Endothelial cell (in vitro differentiated cells): ENCODE results near the gene SH3RF2. TPM values are rescaled to one million over a fixed set of nuclear protein-coding genes. Genes with fewer than 3 reads are reported as not detected.
"Not testable (repeated sequence)": the region's sequence is repeated elsewhere in the genome, so short reads cannot be mapped to it uniquely, and the experiment has no call there.

Experiments
- DNase-seq: peaks from one replicate; pipeline ENCODE4 v3.0.0; 2021; ENCODE audit warnings: low spot score
- H3K27ac Mint-ChIP-seq: one replicate; pipeline ENCODE4 v1.8.0; 2021; ENCODE audit warnings: mixed read lengths, inconsistent platforms; ENCODE audit not compliant: unreplicated experiment
- H3K27me3 Mint-ChIP-seq: one replicate; pipeline ENCODE4 v1.8.0; 2021; ENCODE audit warnings: mild to moderate bottlenecking, moderate library complexity, mixed read lengths, inconsistent platforms; ENCODE audit not compliant: unreplicated experiment
- H3K36me3 Mint-ChIP-seq: one replicate; pipeline ENCODE4 v1.8.0; 2021; ENCODE audit warnings: mild to moderate bottlenecking, low read depth, mixed read lengths, inconsistent platforms; ENCODE audit not compliant: unreplicated experiment
- H3K4me1 Mint-ChIP-seq: one replicate; pipeline ENCODE4 v1.8.0; 2021; ENCODE audit warnings: mild to moderate bottlenecking, mixed read lengths, inconsistent platforms; ENCODE audit not compliant: unreplicated experiment
- H3K4me3 Mint-ChIP-seq: one replicate; pipeline ENCODE4 v1.8.0; 2021; ENCODE audit warnings: mild to moderate bottlenecking, mixed read lengths, inconsistent platforms; ENCODE audit not compliant: unreplicated experiment
- H3K9me3 Mint-ChIP-seq: one replicate; pipeline ENCODE4 v1.8.0; 2021; ENCODE audit warnings: mixed read lengths, inconsistent platforms; ENCODE audit not compliant: unreplicated experiment
- CTCF ChIP-seq: fragments of 200-600 bp; sonication (generic); IDR thresholded peaks from one replicate; pipeline ENCODE4 v1.5.0; 2021; ENCODE audit warnings: antibody characterized with exemption; ENCODE audit not compliant: unreplicated experiment
- total RNA-seq: library from RNA; stranded (reverse); fragmentation: NEBNext Ultra II Directional; extraction: Animal tissue kit (Norgen Biotek cat#: 25700); gene quantifications from one replicate; pipeline ENCODE4 v1.2.1, GENCODE V29; 2021; ENCODE audit not compliant: unreplicated experiment

SH3RF2 gene
- total RNA-seq, 1 donor from 2014 or later, result 0.23 TPM

GRCh38 chr5:145988993-145989392 lies 52.6 kb downstream of the SH3RF2 start:
- H3K27me3 Mint-ChIP-seq, result peaks cover 2% of the 10 kb centered on the region
- H3K36me3 Mint-ChIP-seq, result peaks cover 4% of the 10 kb centered on the region

GRCh38 chr5:145989428-145989827 lies 53.0 kb downstream of the SH3RF2 start:
- Mint-ChIP-seq H3K36me3 (peaks cover 4% of the 10 kb centered on the region), H3K27ac (no peak overlapping the region), H3K9me3 (peaks cover 10% of the 10 kb centered on the region), H3K4me1 (no peaks in the 10 kb centered on the region), H3K4me3 (no peak overlapping the region), H3K27me3 (peaks cover 2% of the 10 kb centered on the region)
- TF ChIP-seq CTCF, result no peak
- DNase-seq, result no peak

More at GRCh38 chr5:145988993-145989392, 52.6 kb downstream of the SH3RF2 start:
- Mint-ChIP-seq H3K27ac (no peak overlapping the region), H3K9me3 (peaks cover 9% of the 10 kb centered on the region), H3K4me1 (no peaks in the 10 kb centered on the region), H3K4me3 (no peak overlapping the region)
- DNase-seq, result no peak
- no peak for TF ChIP-seq CTCF

GRCh38 chr5:145990170-145990569 lies 53.8 kb downstream of the SH3RF2 start:
- Mint-ChIP-seq H3K4me1 (no peaks in the 10 kb centered on the region), H3K27ac (no peak overlapping the region), H3K4me3 (no peak overlapping the region), H3K9me3 (peaks cover 10% of the 10 kb centered on the region), H3K36me3 (peaks cover 4% of the 10 kb centered on the region), H3K27me3 (peaks cover 2% of the 10 kb centered on the region)
- no peak for DNase-seq
- TF ChIP-seq CTCF, result no peak

- no peak overlapping the region for H3K4me3 Mint-ChIP-seq
- H3K4me1 Mint-ChIP-seq, result no peaks in the 10 kb centered on the region
- peaks cover 2% of the 10 kb centered on the region for H3K27me3 Mint-ChIP-seq
- H3K27ac Mint-ChIP-seq, result no peak overlapping the region
- no peak for DNase-seq
- peaks cover 10% of the 10 kb centered on the region for H3K9me3 Mint-ChIP-seq
- peaks cover 4% of the 10 kb centered on the region for H3K36me3 Mint-ChIP-seq
- TF ChIP-seq CTCF, result no peak
These were observed 54.7 kb downstream of the SH3RF2 start for GRCh38 chr5:145991044-145991575.

- DNase-seq, H3K27me3 Mint-ChIP-seq, H3K27ac Mint-ChIP-seq, H3K4me1 Mint-ChIP-seq, H3K36me3 Mint-ChIP-seq, H3K4me3 Mint-ChIP-seq: not testable (repeated sequence)
- peaks cover 10% of the 10 kb centered on the region for H3K9me3 Mint-ChIP-seq
These were observed 57.2 kb downstream of the SH3RF2 start for GRCh38 chr5:145993538-145993937.
